Fibroblast of the conjunctiva (primary cell): ENCODE data around the gene C9orf43.
"Not testable (repeated sequence)": the region's sequence is repeated elsewhere in the genome, so short reads cannot be mapped to it uniquely, and the experiment has no call there.

Source experiments
- DNase-seq: peaks from one replicate; pipeline ENCODE4 v3.0.0-alpha.2; 2010; ENCODE audit warnings: low read depth

Gene C9orf43

GRCh38 chr9:113416149-113416721, 5.7 kb downstream of the C9orf43 start:
- DNase-seq, result no peak

DNA sequence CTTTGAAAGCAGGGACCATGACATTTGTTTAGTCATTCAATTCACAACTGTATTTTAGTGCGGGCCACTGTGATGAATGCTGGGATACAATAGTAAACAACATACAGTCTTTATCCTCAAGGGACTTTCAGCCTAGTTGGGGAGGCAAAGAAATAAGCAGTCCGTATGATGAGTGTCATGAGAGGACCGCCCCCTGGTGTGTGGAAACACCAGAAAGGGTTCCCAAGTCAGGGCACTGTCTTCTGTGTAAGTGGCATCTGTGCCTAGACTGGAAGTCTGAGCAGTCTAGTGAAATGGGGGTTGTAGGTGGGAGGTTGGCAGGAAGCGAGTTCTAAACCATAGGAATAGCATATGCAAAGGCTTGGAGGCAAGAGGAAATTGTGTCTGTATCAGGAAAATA, 6.8 kb downstream of the C9orf43 start:
- DNase-seq, result no peak

- no peak for DNase-seq
These were observed 11.2 kb downstream of the C9orf43 start for GRCh38 chr9:113421726-113422125.

- no peak for DNase-seq
These were observed 14.5 kb downstream of the C9orf43 start for GRCh38 chr9:113425072-113425471.

DNA sequence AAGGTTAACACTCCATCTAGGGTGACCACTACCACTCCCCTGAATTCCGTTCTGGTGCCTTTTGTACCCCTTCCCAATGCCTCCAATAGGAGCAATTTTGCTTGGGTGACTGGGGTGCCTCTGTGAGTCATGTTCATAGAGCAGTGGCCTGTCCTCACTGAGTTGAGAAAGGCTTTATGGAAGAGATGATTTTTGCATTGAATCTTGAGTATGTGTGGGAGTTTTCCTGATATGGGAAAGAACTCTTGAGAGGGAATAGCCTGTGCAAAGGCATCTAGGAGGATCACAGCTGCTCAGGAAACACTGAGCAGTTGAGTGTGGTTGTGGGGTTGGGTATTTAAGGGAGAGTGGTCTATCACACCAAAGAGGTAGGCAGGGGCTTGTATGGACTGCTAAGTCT, 16.2 kb downstream of the C9orf43 start:
- DNase-seq, result no peak

DNA sequence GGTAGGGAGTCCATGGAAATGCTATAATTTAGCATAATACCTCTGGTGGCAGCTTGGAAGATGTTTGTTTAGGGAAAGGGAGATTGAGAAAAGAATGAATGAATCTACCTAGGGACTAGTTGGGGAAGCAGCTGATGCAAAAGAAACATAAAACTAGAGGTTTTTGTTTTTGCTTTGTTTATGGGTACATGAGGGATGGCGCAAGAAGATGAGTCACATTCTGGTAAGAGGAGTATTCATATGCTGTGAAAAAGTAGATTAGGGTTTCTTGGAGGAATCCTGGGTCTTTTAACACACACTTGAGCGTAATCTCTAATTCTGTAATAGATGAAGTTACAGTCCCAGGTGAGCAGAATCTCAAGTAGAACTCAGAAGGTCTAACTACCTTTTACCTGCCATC, 17.1 kb downstream of the C9orf43 start:
- peak; percentile 12 for DNase-seq

DNA sequence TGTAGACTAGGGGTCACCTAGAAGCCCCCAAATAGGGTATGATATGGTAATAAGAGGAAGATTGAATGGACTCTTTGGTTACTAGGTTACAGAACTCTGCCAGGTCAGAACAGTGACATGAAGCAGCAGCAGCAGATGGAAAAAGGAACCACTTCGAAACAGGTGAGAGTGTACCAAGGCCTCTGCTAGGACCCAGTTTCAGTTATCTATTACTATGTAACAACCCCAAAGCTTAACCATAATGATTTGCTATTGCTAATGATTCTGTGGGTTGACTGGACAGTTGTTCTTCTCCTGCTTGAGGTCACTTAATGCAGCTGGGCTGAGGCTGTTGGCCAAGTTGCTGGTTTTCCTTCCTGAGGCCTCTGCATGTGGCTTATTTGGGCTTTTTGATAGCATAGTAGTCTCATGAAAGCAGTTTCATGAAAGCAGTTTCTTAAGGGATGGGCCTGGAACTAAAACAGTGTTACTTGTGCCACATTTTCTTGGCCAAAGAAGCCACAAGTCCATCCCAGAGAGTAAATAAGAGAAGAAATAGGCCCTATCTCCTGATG, 17.6 kb downstream of the C9orf43 start:
- no peak for DNase-seq

DNA sequence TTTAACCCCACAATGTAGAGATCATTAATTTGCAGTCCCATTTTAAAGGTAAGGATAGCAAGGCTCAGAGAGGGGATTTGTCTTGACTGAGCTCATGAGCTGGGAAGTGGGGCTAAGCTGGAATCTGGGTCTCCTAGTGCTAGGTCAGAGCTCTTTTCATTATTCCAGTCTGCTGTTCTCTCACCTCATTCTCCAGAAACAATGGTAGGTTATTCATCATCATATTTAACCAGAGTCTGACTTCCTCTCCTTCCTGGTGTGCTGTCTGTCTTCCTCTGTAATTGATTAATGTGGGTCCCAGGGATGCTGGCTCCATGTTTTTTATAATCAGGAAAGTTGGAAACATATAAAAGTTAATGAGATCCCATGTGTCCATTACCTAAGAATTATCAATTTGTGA, 20.6 kb downstream of the C9orf43 start:
- no peak for DNase-seq

DNA sequence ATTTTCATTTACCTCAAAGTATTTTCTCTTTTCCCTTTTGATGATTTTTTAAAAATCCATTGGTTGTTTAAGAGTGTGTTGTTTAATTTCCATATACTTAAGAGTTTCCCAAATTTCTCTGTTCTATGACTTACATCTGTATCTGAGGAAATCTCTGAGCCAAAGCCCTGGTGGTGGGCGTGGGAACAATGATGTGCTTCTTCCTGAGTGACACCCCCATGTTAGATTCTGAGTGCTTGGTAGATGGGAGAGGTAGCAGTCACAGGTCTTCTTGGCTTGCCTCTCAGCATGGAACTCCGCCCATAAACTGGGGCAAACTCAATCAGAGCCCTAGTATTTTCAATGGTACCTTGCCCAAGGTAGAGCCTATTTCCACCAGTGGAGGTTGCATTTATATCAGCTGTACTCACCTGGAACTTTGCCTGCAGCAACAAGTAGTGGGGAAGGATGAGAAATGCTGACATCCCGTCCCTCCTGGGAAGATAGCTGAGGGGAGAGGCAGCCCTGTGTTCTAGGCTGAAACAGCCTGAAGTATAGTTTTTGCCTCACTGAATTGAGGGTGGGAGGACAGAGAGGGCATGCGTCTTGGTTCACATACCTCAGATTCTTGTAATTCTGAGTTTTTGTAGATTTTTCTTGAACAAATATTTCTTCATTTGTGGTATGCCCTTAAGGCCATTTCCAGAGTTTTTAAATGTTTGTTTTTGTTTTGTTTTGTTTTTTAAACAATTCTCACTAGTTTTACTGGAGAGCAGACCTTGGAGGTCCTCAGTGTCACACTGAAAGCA, 26.4 kb downstream of the C9orf43 start:
- DNase-seq, result no peak

DNA sequence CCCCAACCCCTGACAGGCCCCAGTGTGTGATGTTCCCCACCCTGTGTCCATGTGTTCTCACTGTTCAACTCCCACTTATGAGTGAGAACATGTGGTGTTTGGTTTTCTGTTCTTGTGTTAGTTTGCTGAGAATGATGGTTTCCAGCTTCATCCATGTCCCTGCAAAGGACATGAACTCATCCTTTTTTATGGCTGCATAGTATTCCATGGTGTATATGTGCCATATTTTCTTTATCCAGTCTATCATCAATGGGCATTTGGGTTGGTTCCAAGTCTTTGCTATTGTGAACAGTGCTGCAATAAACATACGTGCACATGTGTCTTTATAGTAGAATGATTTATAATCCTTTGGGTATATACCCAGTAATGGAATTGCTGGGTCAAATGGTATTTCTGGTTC, 27.2 kb downstream of the C9orf43 start:
- not testable (repeated sequence) for DNase-seq

GRCh38 chr9:113444736-113445135, 34.2 kb downstream of the C9orf43 start:
- no peak for DNase-seq

DNA sequence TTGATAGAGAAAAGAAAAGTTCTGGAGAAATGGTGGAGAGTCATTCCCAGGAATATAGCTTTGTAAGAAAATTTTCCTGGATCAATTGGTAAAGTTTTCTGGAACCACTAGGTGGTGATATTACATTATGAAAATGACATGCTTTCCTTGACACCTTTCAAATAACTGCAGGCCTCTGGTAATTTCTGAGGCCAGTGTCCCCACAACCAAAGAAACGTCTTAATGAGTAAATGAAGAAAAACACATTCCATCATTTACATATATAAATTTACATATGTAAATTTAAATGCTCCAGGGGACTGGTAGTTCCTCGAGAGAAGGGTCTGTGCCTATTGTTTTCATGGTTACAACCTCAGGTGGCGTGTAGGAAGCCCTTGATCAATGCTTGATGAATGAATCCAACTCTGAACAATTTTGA, 35.8 kb downstream of the C9orf43 start:
- DNase-seq, result peak; percentile 35

DNA sequence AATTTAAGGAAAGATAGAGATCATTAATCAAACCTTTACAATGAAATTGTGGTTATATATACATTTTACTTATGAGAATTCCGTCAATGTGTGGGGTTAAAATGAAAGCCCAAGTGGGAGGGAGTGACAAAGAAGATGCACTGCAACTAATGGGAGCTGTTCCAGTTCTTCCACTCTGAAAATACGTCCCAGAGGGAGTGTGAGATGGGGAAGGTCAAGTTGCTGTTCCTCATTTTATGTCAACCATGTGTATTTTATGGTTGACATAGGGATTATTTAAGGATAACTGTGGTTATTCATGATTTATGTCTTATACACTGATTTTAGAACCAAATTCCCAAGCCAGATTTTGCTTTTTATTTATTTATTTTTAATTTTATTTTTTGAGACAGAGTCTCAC, 38.8 kb downstream of the C9orf43 start:
- DNase-seq, result no peak

DNA sequence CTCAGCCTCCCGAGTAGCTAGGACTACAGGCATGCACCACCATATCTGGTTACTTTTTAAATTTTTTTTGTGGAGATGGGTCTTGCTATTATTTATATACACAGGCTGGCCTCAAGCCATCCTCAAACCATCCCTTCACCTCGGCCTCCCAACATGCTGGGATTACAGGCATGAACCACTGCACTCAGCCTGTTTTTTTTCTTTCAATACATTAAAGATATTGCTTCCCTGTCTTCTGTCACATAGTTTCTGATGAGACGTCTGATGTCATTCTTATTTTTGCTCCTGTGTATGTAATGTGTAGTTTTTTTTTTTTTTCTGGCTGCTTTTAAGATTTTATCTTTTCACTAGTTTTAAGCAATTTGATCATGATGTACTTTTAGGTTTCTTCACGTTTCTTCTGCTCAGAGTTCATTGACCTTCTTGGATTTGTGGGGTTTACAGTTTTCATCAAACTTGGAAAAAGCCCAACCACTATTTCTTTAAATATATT, 41.6 kb downstream of the C9orf43 start:
- DNase-seq, result no peak

DNA sequence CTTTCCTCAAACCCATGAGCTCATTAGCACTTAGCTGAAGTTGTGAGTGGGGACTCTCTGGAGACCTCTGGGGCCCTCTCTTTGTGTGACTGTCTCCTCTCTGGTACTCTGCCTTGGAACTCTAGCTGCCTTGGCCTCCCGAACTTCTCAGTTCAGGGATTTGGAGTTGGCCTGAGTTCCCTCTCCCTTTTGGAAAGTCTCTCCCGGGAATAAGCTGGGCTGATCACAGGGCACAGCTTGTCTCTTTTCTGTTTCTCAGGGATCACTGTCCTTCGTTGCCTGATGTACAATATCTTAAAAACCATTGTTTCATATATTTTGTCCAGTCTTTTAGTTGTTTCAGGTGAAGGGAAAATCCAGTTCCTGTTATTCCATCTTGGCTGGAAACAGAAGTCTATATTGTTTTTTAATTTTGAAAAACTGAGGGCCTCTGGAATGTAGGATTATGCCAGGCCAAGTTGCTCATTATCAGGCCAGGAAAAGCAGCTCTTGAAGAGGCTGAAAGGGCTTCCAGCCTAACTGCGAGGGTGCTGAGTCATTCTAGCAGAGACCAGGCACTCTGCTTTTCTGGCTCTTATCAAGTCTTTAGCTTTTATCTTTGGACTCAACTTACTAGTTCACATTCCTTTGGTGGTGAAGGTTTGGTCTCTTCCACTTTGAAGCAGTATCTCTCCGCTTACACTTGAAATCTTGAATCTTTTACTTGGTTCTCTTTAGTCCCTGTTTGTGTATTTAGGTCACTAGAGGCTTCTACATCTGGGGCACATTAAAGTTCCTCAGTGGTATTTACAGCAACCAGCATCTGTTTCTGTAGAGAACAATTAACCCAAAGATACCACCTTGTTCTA, 44.6 kb downstream of the C9orf43 start:
- DNase-seq, result peak; percentile 60

DNA sequence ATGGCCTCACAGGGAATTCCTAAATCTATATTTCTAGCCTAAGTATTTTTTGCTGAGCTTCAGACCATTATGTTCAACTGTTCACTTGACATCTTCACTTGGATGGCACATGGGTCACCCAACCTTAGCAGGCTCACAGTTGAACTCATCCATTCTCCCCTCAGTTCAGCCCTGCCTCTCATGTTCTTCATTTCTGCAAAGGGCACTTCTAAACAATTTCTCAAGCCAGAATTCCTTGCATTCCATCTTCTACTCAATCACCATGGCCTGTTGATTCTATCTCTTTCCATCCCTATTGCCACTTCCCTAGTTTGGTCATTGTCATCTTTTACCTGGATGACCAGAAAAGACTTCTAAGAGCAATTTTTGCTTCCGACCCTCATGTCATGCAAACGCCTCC, 45.7 kb downstream of the C9orf43 start:
- no peak for DNase-seq

- no peak for DNase-seq
These were observed 50.7 kb downstream of the C9orf43 start for GRCh38 chr9:113461285-113461684.

DNA sequence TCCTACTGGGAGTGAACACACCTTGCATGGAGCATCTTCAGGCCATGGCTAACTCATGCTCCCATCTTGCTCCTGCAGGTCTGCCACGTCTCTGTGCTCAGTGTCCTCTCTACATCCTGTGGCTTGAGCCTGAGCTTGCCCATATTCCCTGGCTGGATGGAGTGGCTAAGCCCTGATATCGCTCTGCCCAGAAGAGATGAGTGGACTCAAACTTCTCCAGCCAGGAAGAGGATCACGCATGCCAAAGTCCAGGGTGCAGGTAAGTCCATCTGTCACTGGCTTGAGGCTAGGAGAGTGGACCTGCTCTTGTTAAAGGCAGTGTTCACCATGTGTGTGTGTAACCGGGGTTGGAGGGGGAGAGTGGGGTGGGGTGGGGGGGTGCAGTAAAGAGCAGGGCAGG, 51.4 kb downstream of the C9orf43 start:
- DNase-seq, result no peak

- no peak for DNase-seq
These were observed 52.3 kb downstream of the C9orf43 start for GRCh38 chr9:113462781-113463286.

- no peak for DNase-seq
These were observed 53.1 kb downstream of the C9orf43 start, which contains the start of gene RGS3 for GRCh38 chr9:113463418-113464285. Gene RGS3 (plus strand): TSS chr9:113463727. CDS start chr9:113463803, 76 bp downstream.

DNA sequence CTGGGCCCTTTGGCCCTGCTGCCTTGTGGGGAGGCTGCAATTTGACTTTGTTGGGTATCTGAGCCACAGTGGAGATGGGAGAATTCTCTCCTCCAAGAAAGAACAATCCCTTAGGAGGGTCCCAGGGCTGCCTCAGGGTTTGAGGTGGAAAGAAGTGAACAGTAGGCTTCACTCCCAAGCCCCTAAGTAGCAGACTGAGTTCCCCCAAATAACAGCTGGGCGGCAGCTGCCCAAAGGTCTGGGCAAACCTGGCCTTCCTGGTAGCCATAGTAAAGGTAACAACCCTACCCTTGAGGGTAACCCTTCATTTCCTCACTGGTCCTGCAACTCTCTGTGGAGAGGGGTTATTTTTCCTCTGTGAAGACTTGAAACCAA, 53.7 kb downstream of the C9orf43 start:
- no peak for DNase-seq
